Measurements from ENCODE around the gene TMEM134.

TMEM134 gene, protein sequence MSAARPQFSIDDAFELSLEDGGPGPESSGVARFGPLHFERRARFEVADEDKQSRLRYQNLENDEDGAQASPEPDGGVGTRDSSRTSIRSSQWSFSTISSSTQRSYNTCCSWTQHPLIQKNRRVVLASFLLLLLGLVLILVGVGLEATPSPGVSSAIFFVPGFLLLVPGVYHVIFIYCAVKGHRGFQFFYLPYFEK

DNA sequence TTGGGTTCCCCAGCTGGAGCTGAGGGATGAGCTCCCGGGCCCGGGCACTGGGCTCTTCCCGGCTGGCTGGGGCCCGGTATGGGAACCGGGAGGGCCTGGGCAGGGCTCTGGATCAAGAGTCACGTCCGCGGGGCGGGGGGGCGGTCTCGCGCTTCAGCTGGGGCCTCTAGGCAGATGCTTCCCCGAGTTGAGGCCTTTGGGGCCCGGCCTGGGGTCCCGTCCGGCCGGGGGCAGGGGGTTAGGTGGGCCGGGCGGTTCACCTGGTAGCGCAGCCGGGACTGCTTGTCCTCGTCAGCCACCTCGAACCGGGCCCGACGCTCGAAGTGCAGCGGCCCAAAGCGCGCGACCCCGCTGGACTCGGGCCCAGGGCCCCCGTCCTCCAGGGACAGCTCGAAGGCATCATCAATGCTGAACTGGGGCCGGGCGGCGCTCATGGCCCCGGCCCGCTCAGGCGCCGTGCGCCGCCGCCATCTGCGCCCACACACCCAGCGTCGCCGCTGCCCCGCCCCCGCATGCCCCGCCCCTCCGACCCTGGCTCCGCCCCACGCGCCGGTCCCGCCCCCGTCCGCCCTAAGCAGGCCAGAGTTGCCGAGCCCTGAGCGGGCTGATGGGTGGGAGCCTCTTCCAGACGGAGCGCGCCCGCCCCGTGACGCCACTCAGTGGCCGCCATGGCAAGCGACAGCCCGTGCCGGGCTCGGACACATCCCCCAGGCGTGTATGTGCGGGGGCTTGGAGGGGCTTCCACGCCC, at the start of gene TMEM134:
TSS of gene TMEM134 (minus strand) at position 493 of the 749 bp plus-strand sequence. CDS start at position 434, 59 bp downstream.
- intact Hi-C loops (cut with DNase I), result loop anchor here (1.0 to 2.0 kb wide), 3 partner anchors 14 to 68 kb away; partner anchors contain the start of genes AIP, PITPNM1 and PPP1CA
- peak; percentile 89 to 99 (median 94) for DNase-seq

DNA sequence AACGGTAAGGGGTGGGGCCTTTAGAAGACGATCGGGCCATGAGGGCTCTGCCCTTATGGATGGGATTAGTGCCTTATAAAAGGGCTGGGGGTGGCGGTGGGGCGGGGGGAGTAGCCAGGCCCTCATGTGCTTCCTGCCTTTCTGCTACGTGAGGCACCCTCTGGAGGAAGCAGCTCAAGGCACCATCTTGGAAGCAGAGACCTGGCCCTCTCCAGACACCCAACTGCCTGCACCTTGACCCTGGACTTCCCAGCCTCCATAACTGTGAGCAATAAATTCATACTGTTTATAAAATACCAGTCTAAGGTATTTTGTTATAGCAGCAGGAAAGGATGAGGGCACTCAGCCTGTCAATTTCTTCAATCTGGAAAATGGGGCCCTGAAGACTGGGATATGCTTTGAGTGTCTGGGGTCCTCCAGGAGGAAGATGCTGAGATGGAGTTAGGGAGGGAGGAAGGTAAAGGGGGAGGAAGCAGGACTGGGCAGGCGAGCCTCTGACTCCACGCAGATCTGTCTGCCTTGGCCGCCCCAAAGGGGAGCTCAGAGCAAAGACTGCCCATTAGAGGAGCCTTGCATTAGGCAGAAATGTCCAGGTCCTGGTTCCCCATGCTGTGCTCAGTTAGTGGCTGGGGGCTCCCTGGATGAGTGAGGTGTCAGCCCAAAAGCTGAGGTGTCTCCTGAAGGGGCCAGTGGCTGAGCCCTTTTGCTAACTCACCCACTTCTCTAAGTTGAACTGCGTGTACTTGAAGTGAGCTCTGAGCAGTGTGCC, 48.9 kb upstream of the TMEM134 start:
- no peak for DNase-seq
- intact Hi-C loops (cut with DNase I), result loop anchor here (10.0 kb wide), 1 partner anchor 67 kb away; the partner anchor contains the start of gene GSTP1

DNA sequence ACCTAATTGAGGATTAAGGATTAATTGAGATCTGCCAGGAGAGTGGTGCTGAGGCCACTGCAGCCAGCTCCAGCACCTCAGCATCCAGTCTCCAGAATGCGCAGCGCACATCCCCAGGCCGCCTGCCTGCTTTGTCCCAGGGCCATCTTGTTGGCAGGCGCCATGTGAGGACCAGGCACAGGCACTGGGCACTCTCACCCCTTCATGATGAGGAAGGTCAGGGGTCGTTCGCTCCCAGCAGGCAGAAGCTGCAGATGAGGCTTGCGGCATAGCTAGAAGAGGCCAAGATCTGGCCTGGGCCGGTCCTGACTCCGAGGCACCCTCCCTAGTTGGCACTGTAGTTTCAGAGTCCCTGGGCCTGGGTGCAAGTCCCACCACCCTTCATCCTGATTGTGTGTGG, 47.8 kb upstream of the TMEM134 start:
- intact Hi-C loops (cut with DNase I), result loop anchor here (10.0 kb wide), 1 partner anchor 68 kb away; the partner anchor contains the start of gene GSTP1
- DNase-seq, result peak in 1 of 10 donors; percentile 53

DNA sequence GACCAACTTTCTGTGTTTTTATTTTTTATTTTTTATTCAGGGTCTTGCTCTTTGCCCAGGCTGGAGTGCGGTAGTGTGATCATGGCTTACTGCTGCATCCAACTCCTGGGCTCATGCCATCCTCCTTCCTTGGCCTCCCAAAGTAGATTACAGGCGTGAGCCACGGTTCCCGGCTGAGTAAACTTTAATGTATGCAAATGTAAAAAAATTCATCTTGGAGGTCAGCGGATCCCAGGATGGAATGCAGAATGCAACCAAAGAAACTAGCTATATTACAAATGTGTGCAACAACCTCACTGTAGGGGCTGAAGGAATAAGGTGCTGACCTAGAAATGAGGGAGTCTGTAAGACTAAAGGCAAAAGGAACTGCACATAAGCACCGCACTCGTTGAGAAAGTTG, 45.1 kb upstream of the TMEM134 start:
- intact Hi-C loops (cut with DNase I), result loop anchor here (10.0 kb wide), 1 partner anchor 71 kb away; the partner anchor contains the start of gene GSTP1
- no peak for DNase-seq

DNA sequence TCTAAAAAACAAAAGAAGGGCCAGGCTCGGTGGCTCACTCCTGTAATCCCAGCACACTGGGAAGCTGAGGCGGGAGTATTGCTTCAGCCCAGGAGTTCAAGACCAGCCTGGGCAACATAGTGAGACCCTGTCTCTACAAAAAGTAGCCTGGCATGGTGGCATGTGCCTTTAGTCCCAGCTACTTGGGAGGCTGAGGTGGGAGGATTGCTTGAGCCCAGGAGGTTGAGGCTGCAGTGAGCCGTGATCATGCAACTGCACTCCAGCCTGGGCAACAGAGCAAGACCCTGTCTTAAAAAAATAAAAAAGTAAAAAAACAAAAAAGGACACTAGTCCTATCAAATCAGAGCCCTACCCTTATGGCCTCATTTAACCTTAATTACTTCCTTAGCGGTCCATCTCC, 42.5 kb upstream of the TMEM134 start:
- peak in 1 of 10 donors; percentile 11 for DNase-seq
- intact Hi-C loops (cut with DNase I), result loop anchor here (10.0 kb wide), 1 partner anchor 73 kb away; the partner anchor contains the start of gene GSTP1

DNA sequence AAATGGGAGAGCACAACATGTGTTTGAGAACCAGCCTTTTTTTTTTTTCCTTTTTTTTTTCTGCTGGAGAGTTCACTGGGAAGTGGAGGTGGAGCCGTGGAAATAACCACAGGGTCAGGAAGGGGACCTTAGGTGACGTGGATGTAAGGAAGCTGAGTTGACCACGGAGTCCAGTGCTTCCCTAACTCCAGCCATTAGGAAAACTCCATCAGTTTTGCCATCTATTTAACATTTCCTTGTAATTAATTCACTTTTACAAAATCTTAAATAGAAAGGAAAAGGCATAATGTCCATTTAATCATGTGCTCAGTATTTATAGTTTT, 40.9 kb upstream of the TMEM134 start:
- no peak for DNase-seq
- intact Hi-C loops (cut with DNase I), result loop anchor here (10.0 kb wide), 1 partner anchor 75 kb away; the partner anchor contains the start of gene GSTP1

DNA sequence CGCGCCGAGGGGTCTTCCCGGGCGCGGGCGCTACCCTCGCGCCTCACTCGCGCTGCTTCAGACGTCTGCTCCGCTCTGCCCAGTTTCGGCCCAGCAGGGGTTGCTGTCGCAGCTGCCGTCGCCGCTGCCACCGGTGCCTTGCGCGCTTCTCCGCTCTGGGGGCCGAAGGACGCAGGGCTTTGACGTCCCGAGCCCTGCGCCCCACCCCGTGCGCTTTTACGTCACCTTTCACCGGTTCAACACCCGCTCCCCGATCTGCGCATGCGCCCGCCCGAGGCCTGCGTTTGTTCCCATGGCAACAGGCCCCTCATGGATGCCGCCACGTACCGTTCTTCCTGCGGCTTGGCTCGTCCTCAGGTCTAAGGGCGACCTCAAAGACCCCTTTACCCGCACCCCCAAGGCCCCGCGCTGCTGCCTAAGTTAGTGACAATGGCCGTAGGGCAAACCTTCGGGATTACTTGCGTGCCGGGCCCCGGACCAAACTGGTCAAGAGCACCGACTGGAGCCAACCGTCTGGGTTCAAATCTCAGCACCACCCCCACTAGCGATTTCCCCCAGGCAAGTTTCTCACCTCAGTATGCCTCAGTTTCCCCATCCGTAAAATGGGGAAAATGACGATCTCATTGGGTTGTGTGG, 39.6 kb upstream of the TMEM134 start:
- intact Hi-C loops (cut with DNase I), result loop anchor here (5.0 to 10.0 kb wide), 3 partner anchors 64 to 156 kb away; partner anchors contain the start of genes CORO1B, POLD4, PPP1CA and TBC1D10C
- DNase-seq, result peak; percentile 92 to 99 (median 97)

DNA sequence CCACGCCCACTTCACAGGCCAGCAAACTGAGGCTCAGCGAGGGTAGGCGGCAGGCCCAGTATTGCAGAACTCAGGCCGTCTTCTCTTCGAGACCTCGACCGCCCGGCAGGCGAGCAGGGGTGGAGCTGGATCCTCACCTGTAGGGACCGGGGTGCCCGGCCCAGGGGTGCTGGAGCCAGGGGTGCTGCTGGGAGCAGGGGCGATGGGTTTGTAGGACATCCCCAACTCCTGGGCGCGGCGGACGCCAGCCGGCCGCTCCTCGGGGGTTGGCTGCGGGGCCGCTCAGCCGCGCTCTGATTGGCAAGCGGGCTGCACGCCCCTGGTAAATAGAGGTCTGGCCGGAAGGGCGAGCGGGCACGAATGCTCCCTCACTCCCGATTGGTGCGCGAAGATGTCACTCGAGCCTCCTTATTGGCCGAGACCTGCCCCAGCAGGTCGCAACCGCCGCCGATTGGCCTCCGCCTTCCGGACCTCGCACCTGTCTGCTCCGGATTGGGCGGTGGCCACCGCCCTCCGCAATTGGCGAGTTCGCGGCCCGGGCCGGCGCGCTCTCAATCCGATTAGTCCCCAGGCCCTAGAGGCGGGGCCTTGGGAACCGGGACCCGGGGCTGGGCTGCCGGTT, 38.9 kb upstream of the TMEM134 start, which contains the start of gene CDK2AP2:
TSS of gene CDK2AP2 (minus strand) at position 299 of the 622 bp plus-strand sequence. CDS start at position 219, 80 bp downstream.
- DNase-seq, result peak; percentile 98 to 100 (median 99)
- intact Hi-C loops (cut with DNase I), result loop anchor here (5.0 to 10.0 kb wide), 3 partner anchors 63 to 156 kb away; partner anchors contain the start of genes CORO1B, POLD4, PPP1CA and TBC1D10C

DNA sequence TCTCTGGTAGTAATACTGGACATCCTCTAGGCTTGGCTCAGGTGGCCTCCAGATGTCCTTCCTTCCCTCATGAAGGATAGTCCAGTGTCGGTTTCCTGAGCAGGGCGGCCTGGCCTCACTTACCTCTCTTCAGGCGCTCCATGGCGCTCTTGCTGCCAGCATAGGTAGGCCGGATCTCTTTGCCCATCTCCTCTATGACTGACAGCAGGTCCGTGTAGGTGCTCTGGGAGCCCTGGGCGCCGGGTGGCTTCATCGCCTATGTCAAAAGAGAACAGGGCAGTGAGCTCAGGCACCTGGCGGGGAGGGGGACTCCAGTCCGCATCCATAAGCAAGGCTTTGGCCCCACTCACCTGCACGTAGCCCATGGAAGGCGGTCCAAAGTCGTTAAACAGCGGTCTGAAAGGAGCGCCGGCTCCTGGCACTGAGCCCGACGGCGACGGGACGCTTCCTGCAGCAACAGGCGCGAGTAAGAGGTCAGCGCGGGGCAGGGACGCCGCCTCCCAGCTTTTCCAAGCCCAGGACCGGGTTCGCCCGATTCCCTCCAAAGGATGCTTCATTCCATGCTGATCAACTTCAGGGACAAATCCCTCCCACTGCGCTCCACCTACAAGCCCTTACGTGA, 38.3 kb upstream of the TMEM134 start:
- intact Hi-C loops (cut with DNase I), result loop anchor here (5.0 to 10.0 kb wide), 3 partner anchors 63 to 155 kb away; partner anchors contain the start of genes CORO1B, POLD4, PPP1CA and TBC1D10C
- DNase-seq, result peak in 2 of 10 donors; percentile 31 to 85

DNA sequence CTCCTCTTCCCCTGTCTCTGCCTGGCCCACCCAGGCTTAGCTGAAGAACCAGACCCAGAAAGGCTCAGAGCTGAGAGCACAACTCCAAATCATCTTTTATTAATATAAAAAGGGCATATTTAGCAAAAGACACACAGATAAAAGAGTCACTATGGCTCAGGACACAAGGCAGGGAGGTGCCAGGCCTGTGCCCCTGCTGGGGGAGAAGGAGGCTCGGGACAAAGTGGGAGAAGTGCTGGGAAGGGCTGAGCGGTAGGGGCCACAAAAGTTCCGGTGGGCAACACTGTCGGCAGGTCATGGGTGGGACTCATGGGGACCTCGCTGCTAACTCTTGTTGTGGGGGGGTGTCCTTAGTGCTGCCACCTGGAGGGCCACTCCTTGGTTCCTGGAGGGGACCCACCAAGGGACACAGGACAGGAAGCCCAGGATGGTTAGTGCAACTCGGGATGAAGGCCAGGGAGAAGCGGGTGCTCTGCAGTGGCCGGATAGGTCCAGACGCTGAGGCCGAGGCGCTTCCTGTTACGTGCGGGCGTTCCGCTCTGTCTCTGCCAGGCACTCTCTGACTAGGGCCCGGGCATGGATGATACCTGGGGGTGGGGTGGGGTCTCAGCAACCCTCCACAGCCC, 37.5 kb upstream of the TMEM134 start:
- DNase-seq, result peak in 2 of 10 donors; percentile 56 to 64
- intact Hi-C loops (cut with DNase I), result loop anchor here (5.0 to 10.0 kb wide), 3 partner anchors 62 to 154 kb away; partner anchors contain the start of genes CORO1B, POLD4, PPP1CA and TBC1D10C

DNA sequence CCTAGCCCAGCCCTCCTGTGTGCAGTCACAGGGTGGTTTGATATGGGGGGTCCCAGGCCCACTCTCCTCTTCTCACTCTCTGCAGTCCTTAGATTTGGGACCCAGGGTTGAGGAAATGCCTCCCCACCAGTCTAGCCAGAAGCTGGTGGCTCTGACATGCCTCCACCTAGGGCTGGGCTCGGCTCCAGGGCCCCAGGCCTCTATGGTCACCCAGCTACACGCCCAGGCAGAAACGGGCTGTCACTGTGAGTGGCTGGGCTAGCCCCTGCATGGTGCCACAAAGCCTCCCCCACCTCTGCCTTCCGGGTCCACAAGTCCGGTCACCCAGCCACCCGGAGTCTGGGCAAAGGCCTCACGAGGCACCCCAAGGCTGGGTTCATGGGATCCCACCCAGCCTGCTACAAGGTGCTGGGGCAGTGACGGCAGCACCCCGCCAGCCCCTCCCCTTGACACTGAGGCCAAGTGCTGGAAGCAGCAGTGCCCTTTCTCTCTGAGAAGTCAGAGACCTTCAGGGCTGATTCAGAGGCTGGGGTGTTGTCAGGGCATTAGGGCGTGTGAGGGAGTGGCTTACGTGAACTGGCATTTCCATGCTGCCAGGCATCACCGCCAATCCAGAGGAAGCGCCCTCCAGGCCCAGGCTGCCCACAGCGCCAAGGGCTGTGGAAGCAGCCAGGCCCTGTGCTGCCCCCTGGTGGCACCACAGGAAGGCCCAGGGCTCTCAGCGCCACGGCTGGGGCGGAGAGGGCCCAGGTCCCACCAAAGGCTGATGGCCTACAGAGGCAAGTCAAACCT, 36.8 kb upstream of the TMEM134 start:
- DNase-seq, result peak; percentile 66 to 97 (median 82)
- intact Hi-C loops (cut with DNase I), result loop anchor here (1.0 to 10.0 kb wide), 4 partner anchors 38 to 154 kb away; partner anchors contain the start of genes CORO1B, POLD4, PPP1CA and TBC1D10C

DNA sequence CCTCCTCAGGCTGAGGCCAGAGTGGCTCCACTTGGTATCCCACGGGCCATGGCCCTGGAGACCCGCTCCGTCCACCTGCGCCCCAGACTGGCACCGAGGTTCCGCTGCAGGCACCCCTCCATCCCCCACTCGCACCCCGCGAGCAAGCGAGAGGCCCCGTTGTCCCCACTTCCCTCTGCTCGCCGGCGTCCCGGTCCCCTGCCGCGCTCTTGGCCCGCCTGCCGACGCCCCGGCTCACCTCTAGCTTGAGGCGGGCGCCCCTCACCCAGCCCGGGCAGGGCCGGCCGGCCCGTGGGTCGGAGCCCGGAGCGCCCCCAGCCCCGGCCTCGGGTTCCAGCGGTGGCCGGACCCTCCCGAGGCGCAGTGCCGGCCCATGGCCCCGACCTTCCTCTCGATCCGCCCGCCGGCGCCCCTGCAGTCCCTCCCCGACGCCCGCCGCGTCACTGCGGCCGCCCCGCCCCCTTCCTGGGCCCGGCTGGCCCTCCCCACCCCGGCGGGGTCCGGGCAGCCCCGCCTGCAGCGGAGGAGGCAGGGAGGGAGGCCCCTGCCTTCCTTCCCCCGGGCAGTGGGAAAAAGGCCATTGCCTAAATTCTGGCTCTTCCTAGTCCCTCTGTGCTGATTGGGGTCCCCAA, 36.0 kb upstream of the TMEM134 start, which contains the start of gene PITPNM1:
TSS of gene PITPNM1 (minus strand) at position 414 of the 632 bp plus-strand sequence. CDS start 1,183 bp downstream, outside the sequence.
- intact Hi-C loops (cut with DNase I), result loop anchor here (1.0 to 10.0 kb wide), 4 partner anchors 37 to 153 kb away; partner anchors contain the start of genes CORO1B, POLD4, PPP1CA and TBC1D10C
- peak in 9 of 10 donors; percentile 28 to 92 (median 58) for DNase-seq

DNA sequence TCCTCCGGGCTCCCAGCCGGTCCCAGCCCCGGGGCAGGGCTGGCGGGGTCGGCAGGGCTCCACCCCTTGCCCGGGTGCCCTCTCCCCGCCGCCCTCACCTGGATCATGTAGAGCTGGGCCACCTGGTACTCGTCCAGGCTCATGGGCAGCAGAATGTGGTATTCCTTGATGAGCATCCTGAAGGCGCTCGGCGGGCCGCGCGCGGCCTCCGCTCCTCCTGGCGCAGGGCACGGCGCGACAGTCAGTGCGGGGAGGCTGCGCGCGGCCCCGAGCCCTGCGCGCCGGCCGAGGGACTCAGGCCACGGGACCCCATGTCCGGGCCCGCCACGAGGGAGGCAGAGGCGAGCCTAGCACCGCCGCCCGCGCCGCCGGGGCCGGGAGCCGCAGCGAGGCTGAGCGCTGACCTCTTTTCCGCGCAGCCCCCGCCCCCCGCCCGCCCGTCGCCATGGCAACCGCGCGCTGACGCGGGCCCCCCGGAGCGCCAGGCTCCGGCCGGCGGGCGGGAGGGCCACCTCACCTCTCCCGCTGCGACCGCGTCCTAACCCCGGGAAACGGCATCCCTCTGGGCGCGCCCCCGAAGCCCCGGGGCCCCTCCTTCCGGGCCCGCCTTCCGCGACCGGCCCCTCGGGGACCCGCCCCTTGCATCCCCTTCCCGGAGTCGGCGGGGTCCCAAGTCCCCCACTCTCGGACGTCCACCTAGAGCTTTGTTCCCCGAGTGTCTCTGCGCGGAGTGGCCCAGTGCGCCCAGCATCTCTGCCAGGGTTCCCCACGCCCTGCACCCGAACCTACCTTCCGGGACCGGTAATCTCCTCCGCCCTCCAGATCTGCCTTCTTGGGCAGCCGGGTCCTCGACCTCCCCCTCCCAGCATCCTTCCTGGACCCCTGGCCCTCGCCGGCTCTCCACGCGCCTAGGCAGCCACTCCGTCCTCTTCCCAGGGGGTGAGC, 35.2 kb upstream of the TMEM134 start:
- DNase-seq, result peak in 3 of 10 donors; percentile 76 to 87 (median 82)
- intact Hi-C loops (cut with DNase I), result loop anchor here (10.0 kb wide), 1 partner anchor 59 kb away; the partner anchor contains the start of gene CORO1B

DNA sequence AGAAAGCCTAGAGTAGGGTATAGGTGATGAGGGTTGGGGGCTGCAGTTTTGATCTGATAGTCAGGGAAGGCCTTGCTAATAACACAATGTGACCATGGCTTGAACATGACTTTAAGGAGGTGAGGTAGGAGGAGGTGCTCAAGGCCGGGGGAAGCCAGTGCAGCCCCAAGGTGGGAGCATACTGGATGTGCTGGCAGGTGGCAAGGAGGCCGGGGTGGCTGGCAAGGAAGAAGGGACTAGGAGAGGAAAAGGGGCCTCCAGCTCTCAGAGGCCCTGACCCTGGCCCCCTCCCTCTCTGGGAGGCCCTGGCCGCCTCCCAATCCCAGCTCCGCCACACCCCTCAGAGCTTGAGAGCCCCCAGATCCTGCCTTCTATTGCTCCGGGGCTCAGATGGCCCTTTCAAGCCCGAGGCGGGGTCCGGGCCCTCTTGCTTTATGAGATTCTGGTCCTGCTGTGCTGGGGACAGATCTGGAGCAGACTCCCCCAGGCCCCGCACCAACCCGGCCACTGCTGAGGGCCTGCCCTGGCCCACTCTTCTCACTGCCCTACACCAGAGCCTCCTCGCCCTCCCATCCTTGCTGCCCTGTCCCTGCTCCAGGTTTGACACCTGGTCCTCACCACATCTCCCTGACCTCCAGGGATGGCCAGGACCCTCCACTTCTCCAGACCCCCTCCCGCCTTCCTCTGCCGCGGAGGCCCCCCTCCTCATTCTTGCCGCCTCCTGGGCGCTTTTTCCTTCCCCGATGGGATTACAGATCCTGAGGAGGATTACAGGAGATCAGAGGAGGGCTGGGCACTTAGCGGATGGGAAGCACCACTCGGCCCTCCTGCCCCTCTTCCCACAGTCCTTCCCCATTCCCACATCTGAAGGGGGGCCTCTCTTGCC, 34.3 kb upstream of the TMEM134 start:
- intact Hi-C loops (cut with DNase I), result loop anchor here (10.0 kb wide), 1 partner anchor 59 kb away; the partner anchor contains the start of gene CORO1B
- peak in 1 of 10 donors; percentile 69 for DNase-seq
